Embryonic facial prominence (tissue), 1 donor: ENCODE results near the gene KLRK1.
"Not testable (repeated sequence)": the region's sequence is repeated elsewhere in the genome, so short reads cannot be mapped to it uniquely, and the experiment has no call there.

Experiments
- DNase-seq: peaks from one replicate; pipeline ENCODE4 v3.0.0-alpha.2; 2016; ENCODE audit errors: extremely low spot score

The KLRK1 gene

GRCh38 chr12:10388624-10389413 lies 1.0 kb downstream of the KLRK1 start:
- DNase-seq = no peak

GRCh38 chr12:10387498-10387897 lies 2.3 kb downstream of the KLRK1 start:
- DNase-seq = not testable (repeated sequence)

- no peak for DNase-seq
Observed at GRCh38 chr12:10386857-10387256, 3.0 kb downstream of the KLRK1 start.

GRCh38 chr12:10385166-10385613 lies 4.7 kb downstream of the KLRK1 start:
- no peak for DNase-seq

GRCh38 chr12:10384191-10384590 lies 5.7 kb downstream of the KLRK1 start:
- no peak for DNase-seq

- DNase-seq = no peak
Observed at GRCh38 chr12:10381928-10382628, 7.8 kb downstream of the KLRK1 start.

GRCh38 chr12:10378737-10379136 lies 11.1 kb downstream of the KLRK1 start:
- DNase-seq = not testable (repeated sequence)

- DNase-seq = no peak
Observed at GRCh38 chr12:10374624-10375018, 15.2 kb downstream of the KLRK1 start.

GRCh38 chr12:10372559-10372958 lies 17.3 kb downstream of the KLRK1 start:
- DNase-seq = no peak

- not testable (repeated sequence) for DNase-seq
Observed at GRCh38 chr12:10371893-10372535, 17.8 kb downstream of the KLRK1 start.

- no peak for DNase-seq
Observed at GRCh38 chr12:10369557-10370415, 20.1 kb downstream of the KLRK1 start.

GRCh38 chr12:10368206-10369171 lies 21.4 kb downstream of the KLRK1 start:
- no peak for DNase-seq

GRCh38 chr12:10367714-10368113 lies 22.1 kb downstream of the KLRK1 start:
- not testable (repeated sequence) for DNase-seq

- peak; percentile 67 for DNase-seq
Observed at GRCh38 chr12:10366875-10367274, 23.0 kb downstream of the KLRK1 start.

- no peak for DNase-seq
Observed at GRCh38 chr12:10365696-10366405, 24.0 kb downstream of the KLRK1 start.

GRCh38 chr12:10364815-10365622 lies 24.8 kb downstream of the KLRK1 start:
- peak; percentile 80 for DNase-seq

GRCh38 chr12:10363914-10364814 lies 25.7 kb downstream of the KLRK1 start:
- no peak for DNase-seq

GRCh38 chr12:10363658-10363913 lies 26.3 kb downstream of the KLRK1 start:
- DNase-seq = no peak
